CD4-positive, alpha-beta T cell (primary cell): ENCODE results near the gene GPR55. TPM values are rescaled to one million over a fixed set of nuclear protein-coding genes. Genes with fewer than 3 reads are reported as not detected.

Source experiments
- ATAC-seq: fragments of 200-7000 bp; cut with Tn5 transposase; one replicate; pipeline ENCODE4 v1.10.0; 2022; ENCODE audit warnings: mild to moderate bottlenecking; ENCODE audit not compliant: poor library complexity
- CTCF ChIA-PET: fragments of 350-600 bp; sonication (Branson Sonifier 250); formaldehyde crosslinking; loops from one replicate; lab custom pipeline; 2021; ENCODE audit warnings: antibody characterized with exemption, inconsistent platforms; lab: Charles Lee
- POLR2A ChIA-PET: fragments of 350-600 bp; sonication (Branson Sonifier 250); formaldehyde crosslinking; loops from one replicate; lab custom pipeline; 2021; ENCODE audit warnings: antibody characterized with exemption, inconsistent platforms; lab: Charles Lee
- DNase-seq, 14 experiments: peaks; one replicate each; pipeline ENCODE4 v3.0.0-alpha.2; 2013 to 2020; ENCODE audit warnings: mixed read lengths in 2 of 14
- H3K27ac ChIP-seq, 2 donors: one replicate each; pipeline versions ENCODE4 v1.5.1 to v1.7.0; 2013; ENCODE audit warnings: low read length in 2 of 2, low read depth in 1 of 2, mild to moderate bottlenecking in 1 of 2
- H3K27me3 ChIP-seq, 2 experiments: 1 replicate in 1 of 2; 2 replicates in 1 of 2; pipeline versions ENCODE4 v1.6.1 to v1.7.0; 2013; ENCODE audit warnings: low read length in 2 of 2, control low read depth in 1 of 2, mild to moderate bottlenecking in 1 of 2, moderate library complexity in 1 of 2; ENCODE audit not compliant: insufficient read depth in 2 of 2, control insufficient read depth in 1 of 2
- H3K36me3 ChIP-seq: one replicate; pipeline ENCODE4 v1.6.1; 2013; ENCODE audit warnings: low read length, control low read depth; ENCODE audit not compliant: insufficient read depth
- H3K4me1 ChIP-seq: one replicate; pipeline ENCODE4 v1.6.1; 2013; ENCODE audit warnings: low read length, control low read depth; ENCODE audit not compliant: insufficient read depth
- H3K4me3 ChIP-seq: one replicate; pipeline ENCODE4 v1.5.1; 2013; ENCODE audit warnings: mild to moderate bottlenecking, low read length, moderate library complexity
- H3K9me3 ChIP-seq, 2 experiments: 1 replicate in 1 of 2; 2 replicates in 1 of 2; pipeline versions ENCODE4 v1.6.1 to v1.7.0; 2013; ENCODE audit warnings: low read length in 2 of 2, mild to moderate bottlenecking in 2 of 2, control low read depth in 1 of 2, moderate library complexity in 1 of 2; ENCODE audit not compliant: control insufficient read depth in 1 of 2, insufficient read depth in 1 of 2
- H3K27ac Mint-ChIP-seq: one replicate; pipeline ENCODE4 v1.8.0; 2020; ENCODE audit warnings: mixed read lengths
- H3K27me3 Mint-ChIP-seq: one replicate; pipeline ENCODE4 v1.8.0; 2021; ENCODE audit warnings: mixed read lengths
- H3K36me3 Mint-ChIP-seq: one replicate; pipeline ENCODE4 v1.8.0; 2021; ENCODE audit warnings: low read depth, mixed read lengths
- H3K4me1 Mint-ChIP-seq: one replicate; pipeline ENCODE4 v1.8.0; 2021; ENCODE audit warnings: low read depth, mixed read lengths
- H3K4me3 Mint-ChIP-seq: one replicate; pipeline ENCODE4 v1.8.0; 2020; ENCODE audit warnings: mild to moderate bottlenecking, mixed read lengths
- H3K9me3 Mint-ChIP-seq: one replicate; pipeline ENCODE4 v1.8.0; 2020; ENCODE audit warnings: mixed read lengths
- CTCF ChIP-seq: fragments of 200-600 bp; IDR thresholded peaks from one replicate; pipeline ENCODE4 v1.8.0; 2022; ENCODE audit warnings: antibody characterized with exemption, mild to moderate bottlenecking
- intact Hi-C, 2 experiments: fragments of 100-400 bp; cut with DNase I in 1 of 2; cut with micrococcal nuclease in 1 of 2; formaldehyde crosslinking; loops; one replicate each; pipeline versions ENCODE4 v1.15.1 to v1.9.0; 2023 to 2025; cut with DNase I, micrococcal nuclease
- total RNA-seq, 174 experiments: library from RNA in 2 of 174; stranded (reverse) in 2 of 174; gene quantifications; one replicate each; pipeline ENCODE4 v1.2.3 and lab custom pipeline; 2021 to 2026

GPR55 gene
- total RNA-seq, 2 experiments from 2014 or later = 2.9 to 3.8 TPM

GRCh38 chr2:230861552-230862255 lies 63.3 kb downstream of the GPR55 start:
- intact Hi-C loops = no loop called here
- H3K27me3 Mint-ChIP-seq = peaks cover 7% of the 10 kb centered on the region
- CTCF ChIA-PET = interaction anchor here (1.5 kb wide), 1 partner anchor 126 kb away, joined by 7 read pairs; no protein-coding TSS in a partner anchor

More at GRCh38 chr2:230861552-230862255, 63.3 kb downstream of the GPR55 start:
- Mint-ChIP-seq H3K4me3 (peak overlapping the region; percentile 60), H3K27ac (peak overlapping the region; percentile 42), H3K36me3 (peaks cover 4% of the 10 kb centered on the region), H3K9me3 (no peaks in the 10 kb centered on the region), H3K4me1 (peaks cover 47% of the 10 kb centered on the region)
- TF ChIP-seq CTCF = no peak
- peaks cover 0 to 9% of the 10 kb centered on the region in 2 experiments for H3K9me3 ChIP-seq
- no peaks in the 10 kb centered on the region for H3K36me3 ChIP-seq
- no peak overlapping the region for H3K4me3 ChIP-seq
- ATAC-seq (peak; percentile 19), DNase-seq (peak in 2 of 14 experiments; percentile 31 to 33)
- H3K27me3 ChIP-seq = peaks cover 0 to 2% of the 10 kb centered on the region in 2 experiments
- no peak overlapping the region for H3K27ac ChIP-seq
- POLR2A ChIA-PET = no interaction called here
- peaks cover 39% of the 10 kb centered on the region for H3K4me1 ChIP-seq

Other genes starting within 250 kb of the GPR55 start
- gene CAB39, start 212.4 kb downstream of the GPR55 start, total RNA-seq = 10 to 100 TPM; 44.8 to 45.3 TPM
- gene ITM2C, start 60.3 kb downstream of the GPR55 start, total RNA-seq = 10 to 100 TPM; 19.8 to 21.5 TPM
- not detected for gene SPATA3, start 70.9 kb upstream of the GPR55 start, total RNA-seq
- gene C2orf72, start 112.3 kb upstream of the GPR55 start, total RNA-seq = not detected
- 10 to 100 TPM; 27.9 to 31.3 TPM for gene PSMD1, start 131.6 kb upstream of the GPR55 start, total RNA-seq
- gene HTR2B, start 199.8 kb upstream of the GPR55 start, total RNA-seq = under 1 TPM in 1 of 2 experiments, not detected in 1; 0.14 TPM